HUES6 (cell line): ENCODE measurements around the gene ULK4.

Experiments
- H3K27ac ChIP-seq: 2 replicates; pipeline ENCODE4 v1.7.0; 2013; ENCODE audit warnings: low read depth, mild to moderate bottlenecking, low read length, inconsistent platforms
- H3K27me3 ChIP-seq: 2 replicates; pipeline ENCODE4 v1.6.1; 2013; ENCODE audit warnings: low read length; ENCODE audit not compliant: control insufficient read depth, insufficient read depth
- H3K36me3 ChIP-seq: 2 replicates; pipeline ENCODE4 v1.6.1; 2013; ENCODE audit warnings: low read length; ENCODE audit not compliant: control insufficient read depth, insufficient read depth
- H3K4me1 ChIP-seq: 2 replicates; pipeline ENCODE4 v1.6.1; 2013; ENCODE audit warnings: low read length; ENCODE audit not compliant: control insufficient read depth, insufficient read depth
- H3K4me3 ChIP-seq: 2 replicates; pipeline ENCODE4 v1.5.1; 2013; ENCODE audit warnings: low read depth, low read length
- H3K9ac ChIP-seq: one replicate; pipeline ENCODE4 v1.6.1; 2013; ENCODE audit warnings: mild to moderate bottlenecking, low read length
- H3K9me3 ChIP-seq: 2 replicates; pipeline ENCODE4 v1.6.1; 2013; ENCODE audit warnings: low read depth, low read length; ENCODE audit not compliant: control insufficient read depth, insufficient read depth

Gene ULK4

GRCh38 chr3:41265011-41265545, 696.8 kb downstream of the ULK4 start:
- Histone ChIP-seq H3K36me3 (no peaks in the 10 kb centered on the region), H3K4me3 (no peak overlapping the region), H3K4me1 (peaks cover 4% of the 10 kb centered on the region; the same call in 1 of the 2 replicates), H3K9me3 (no peaks in the 10 kb centered on the region), H3K27me3 (no peaks in the 10 kb centered on the region), H3K9ac (no peak overlapping the region), H3K27ac (no peak overlapping the region)

- Histone ChIP-seq H3K27me3 (no peaks in the 10 kb centered on the region), H3K4me3 (no peak overlapping the region), H3K4me1 (no peaks in the 10 kb centered on the region), H3K9me3 (no peaks in the 10 kb centered on the region), H3K36me3 (no peaks in the 10 kb centered on the region), H3K27ac (no peak overlapping the region), H3K9ac (no peak overlapping the region)
Measured at GRCh38 chr3:41260063-41260450, 701.8 kb downstream of the ULK4 start.

DNA sequence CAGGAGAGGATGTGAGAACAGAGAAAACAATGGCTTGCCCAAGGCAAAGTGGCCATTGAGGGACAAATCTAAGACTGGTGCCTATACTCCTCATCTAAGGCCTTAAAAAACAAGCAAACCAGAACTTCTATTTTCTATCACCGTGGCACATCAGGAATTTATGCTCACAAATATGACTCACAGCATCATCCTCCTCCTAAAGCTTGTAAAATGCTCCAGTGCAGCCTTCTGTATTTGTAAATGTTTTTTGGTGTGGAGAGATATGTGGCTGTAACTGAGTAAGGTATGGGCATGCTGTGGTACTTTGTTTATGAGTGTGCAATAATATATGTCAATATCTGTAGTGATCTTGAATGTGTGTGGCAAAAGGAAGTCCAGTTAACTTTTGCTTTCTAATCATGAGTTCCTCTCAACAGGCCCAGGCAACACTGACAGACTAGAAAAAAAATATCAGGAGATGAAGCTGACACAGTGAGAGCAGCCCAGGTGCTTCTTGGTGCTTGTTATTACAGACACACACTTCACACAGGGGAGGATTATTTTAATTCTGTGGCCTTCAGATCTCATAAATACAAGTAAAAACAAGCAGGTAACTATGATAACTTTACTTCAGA, 702.3 kb downstream of the ULK4 start:
- no peak overlapping the region for H3K27ac ChIP-seq
- H3K4me1 ChIP-seq = no peaks in the 10 kb centered on the region
- no peak overlapping the region for H3K4me3 ChIP-seq
- no peak overlapping the region for H3K9ac ChIP-seq
- no peaks in the 10 kb centered on the region for H3K36me3 ChIP-seq
- no peaks in the 10 kb centered on the region for H3K9me3 ChIP-seq
- no peaks in the 10 kb centered on the region for H3K27me3 ChIP-seq

GRCh38 chr3:41258239-41258800, 703.6 kb downstream of the ULK4 start:
- Histone ChIP-seq H3K36me3 (no peaks in the 10 kb centered on the region), H3K27ac (no peak overlapping the region), H3K27me3 (no peaks in the 10 kb centered on the region), H3K4me1 (no peaks in the 10 kb centered on the region), H3K9me3 (no peaks in the 10 kb centered on the region), H3K4me3 (no peak overlapping the region), H3K9ac (no peak overlapping the region)

- Histone ChIP-seq H3K9me3 (no peaks in the 10 kb centered on the region), H3K27ac (no peak overlapping the region), H3K9ac (no peak overlapping the region), H3K27me3 (no peaks in the 10 kb centered on the region), H3K36me3 (no peaks in the 10 kb centered on the region), H3K4me3 (no peak overlapping the region), H3K4me1 (no peaks in the 10 kb centered on the region; the same call in 1 of the 2 replicates)
Measured at GRCh38 chr3:41251593-41251992, 710.3 kb downstream of the ULK4 start.

- Histone ChIP-seq H3K4me3 (no peak overlapping the region), H3K4me1 (no peaks in the 10 kb centered on the region; the same call in 1 of the 2 replicates), H3K9ac (no peak overlapping the region), H3K27ac (no peak overlapping the region), H3K9me3 (no peaks in the 10 kb centered on the region), H3K36me3 (no peaks in the 10 kb centered on the region), H3K27me3 (no peaks in the 10 kb centered on the region)
Measured at GRCh38 chr3:41250825-41251224, 711.1 kb downstream of the ULK4 start.

DNA sequence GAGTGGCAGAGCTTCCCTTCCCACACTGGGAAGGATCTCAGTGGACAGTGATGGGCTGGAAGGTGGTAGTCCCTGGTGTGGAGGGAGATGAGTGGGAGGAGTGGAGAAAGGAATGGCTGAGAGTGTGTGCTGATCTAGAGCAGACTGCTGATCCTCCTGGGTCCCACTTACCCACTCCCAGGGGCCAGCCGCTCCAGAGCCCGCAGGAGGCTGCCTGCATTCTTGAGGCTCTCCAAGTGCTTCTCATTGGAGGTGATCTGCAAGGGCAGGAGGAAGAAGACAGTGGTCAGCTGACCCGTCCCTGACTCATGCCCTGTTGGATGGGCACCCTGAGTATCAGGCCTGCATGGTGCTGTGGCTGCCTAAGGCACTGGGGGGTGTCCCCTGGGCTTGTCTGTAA, 712.6 kb downstream of the ULK4 start:
- Histone ChIP-seq H3K27me3 (no peaks in the 10 kb centered on the region), H3K27ac (no peak overlapping the region), H3K9me3 (no peaks in the 10 kb centered on the region), H3K4me1 (no peaks in the 10 kb centered on the region; the same call in 1 of the 2 replicates), H3K36me3 (0 out of 2 replicates have a peak, but pooled peaks cover 3% of the 10 kb centered on the region), H3K9ac (no peak overlapping the region), H3K4me3 (no peak overlapping the region)

DNA sequence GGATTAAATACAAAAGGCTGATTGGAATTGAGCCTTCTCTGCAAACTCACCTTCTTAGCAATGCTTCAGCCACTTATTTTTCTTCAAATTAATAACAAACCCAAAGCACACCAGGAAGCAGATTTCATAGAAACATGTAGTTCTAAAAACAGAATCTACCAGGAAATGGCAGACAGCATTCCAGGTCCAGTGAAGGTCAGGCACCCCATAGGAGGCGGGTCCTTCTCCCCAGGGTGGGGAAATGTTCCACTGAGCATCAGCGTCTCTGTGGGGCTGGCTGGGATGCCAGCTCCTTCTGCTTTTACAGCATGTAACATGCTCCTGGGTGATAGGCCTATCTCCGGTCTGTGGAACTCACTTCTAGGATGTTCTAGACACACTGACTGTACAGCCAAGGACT, 713.4 kb downstream of the ULK4 start:
- Histone ChIP-seq H3K27ac (no peak overlapping the region), H3K4me1 (no peaks in the 10 kb centered on the region; the same call in 1 of the 2 replicates), H3K9me3 (no peaks in the 10 kb centered on the region), H3K9ac (no peak overlapping the region), H3K27me3 (no peaks in the 10 kb centered on the region), H3K4me3 (no peak overlapping the region), H3K36me3 (0 out of 2 replicates have a peak, but pooled peaks cover 3% of the 10 kb centered on the region)

DNA sequence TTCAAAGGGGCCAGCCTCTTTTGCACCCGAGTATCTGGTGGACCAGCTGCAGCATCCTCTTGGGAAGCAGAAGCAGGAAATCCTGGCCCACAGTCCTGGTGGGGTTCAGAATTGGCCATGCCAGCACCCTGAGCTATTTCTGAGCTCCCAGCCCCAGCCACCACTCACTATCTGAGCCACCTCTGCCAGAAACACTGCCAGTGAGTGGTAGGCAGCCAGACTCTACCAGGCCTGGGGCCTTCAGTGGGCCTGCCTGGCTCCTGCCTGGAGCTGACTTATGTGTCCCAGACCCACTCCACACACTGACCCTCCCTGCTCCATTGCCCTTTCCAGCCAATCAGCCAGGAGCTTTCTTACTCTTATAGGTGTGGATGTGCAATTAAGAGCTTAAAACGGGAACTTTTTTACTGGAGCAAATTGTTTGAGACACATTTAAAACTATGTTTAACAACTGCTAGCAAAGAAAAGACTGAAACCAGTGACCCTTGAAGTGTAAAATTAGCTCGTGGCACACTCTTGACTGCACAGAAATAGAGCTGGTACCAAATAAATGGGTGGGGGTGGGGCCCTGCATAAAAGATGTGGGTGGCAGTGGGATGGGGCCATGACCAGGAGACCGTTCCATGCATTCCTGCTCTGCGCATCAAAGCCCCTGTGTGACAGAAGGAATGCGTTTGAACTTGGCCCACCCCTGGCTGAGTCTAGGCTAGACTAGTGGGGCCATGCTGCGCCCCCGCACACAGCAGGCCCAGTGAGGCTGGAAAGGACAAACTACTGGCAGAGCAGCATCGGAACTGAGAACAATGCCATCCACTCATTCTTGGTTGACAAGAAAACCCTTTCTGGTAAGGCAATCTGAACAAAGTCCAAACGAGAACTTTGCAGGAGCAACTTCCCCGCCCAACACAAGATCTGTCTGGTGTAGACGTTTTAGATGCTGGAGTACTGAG, 714.6 kb downstream of the ULK4 start:
- Histone ChIP-seq H3K9ac (no peak overlapping the region), H3K27ac (no peak overlapping the region), H3K4me1 (no peaks in the 10 kb centered on the region; the same call in 1 of the 2 replicates), H3K9me3 (no peaks in the 10 kb centered on the region), H3K27me3 (no peaks in the 10 kb centered on the region), H3K36me3 (peaks cover 3% of the 10 kb centered on the region; the same call in 1 of the 2 replicates), H3K4me3 (no peak overlapping the region)

DNA sequence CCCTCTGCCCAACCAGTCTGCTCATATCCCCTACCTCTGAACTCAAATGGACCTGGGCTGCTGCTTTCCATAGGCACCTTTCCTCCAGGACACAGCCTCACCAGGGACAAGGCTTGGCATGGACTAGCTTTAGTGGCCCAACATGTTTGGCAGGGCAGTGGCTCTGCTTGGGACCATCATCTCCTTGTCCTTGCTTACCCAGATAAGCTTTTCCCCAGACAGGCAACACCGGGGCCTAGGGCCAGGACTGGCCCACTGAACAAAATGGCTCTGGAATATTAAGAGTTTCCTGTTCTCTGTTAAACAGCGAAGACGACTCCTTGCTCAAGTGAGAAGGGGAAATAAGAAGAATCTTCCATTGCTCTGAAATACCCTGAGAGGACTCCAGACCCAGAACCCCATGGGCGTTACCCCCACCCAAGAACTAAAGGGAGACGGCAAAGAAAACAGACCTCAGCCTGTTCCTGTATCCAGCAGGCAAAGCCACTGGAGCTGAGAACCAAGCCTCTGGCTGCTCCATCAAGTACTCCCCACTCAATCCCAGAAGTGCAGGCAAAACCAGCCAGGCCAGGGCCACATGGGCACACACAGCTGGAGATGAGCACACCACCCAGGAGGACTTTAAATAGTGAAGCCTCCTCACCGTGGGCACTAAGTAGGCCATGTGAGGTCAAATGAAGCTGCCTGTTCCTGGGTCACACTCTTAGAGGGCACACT, 717.1 kb downstream of the ULK4 start:
- Histone ChIP-seq H3K27ac (no peak overlapping the region), H3K4me1 (no peaks in the 10 kb centered on the region; the same call in 1 of the 2 replicates), H3K9ac (no peak overlapping the region), H3K27me3 (no peaks in the 10 kb centered on the region), H3K36me3 (peaks cover 27% of the 10 kb centered on the region), H3K4me3 (no peak overlapping the region), H3K9me3 (no peaks in the 10 kb centered on the region)
